GM18951 (cell line): ENCODE measurements around the gene CHIA.

Experiments
- POLR2A ChIP-seq: IDR thresholded peaks from 4 replicates; pipeline ENCODE4 v1.6.1; 2011; ENCODE audit warnings: mild to moderate bottlenecking; ENCODE audit not compliant: insufficient read length, insufficient read depth; ENCODE audit errors: extremely low read depth
- in situ Hi-C: fragments of 300-500 bp; cut with MboI; formaldehyde crosslinking; loops from one replicate; pipeline ENCODE4 v1.12.0; 2022; ENCODE audit warnings: low sequenced_read_pairs, mixed read lengths, inconsistent platforms; ENCODE audit not compliant: unreplicated experiment

Gene CHIA

DNA sequence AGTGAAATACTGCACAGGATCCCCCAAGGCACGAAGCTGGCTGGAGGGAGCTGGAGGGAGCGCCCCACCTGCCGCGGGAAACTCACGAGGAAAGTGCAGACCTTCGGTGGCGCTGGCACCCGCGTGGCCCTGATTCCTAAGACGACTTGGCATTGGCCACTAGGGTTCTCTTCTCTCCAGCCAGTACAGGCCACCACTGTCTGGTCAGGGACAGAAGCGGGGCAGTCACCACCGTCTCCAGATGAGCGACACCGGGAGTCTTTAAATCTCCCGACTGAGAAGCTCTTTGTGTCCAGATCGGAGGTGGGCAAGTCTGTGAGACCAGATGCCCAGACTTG, 19.2 kb upstream of the CHIA start:
- no peak for TF ChIP-seq POLR2A
- in situ Hi-C loops = no loop called here

DNA sequence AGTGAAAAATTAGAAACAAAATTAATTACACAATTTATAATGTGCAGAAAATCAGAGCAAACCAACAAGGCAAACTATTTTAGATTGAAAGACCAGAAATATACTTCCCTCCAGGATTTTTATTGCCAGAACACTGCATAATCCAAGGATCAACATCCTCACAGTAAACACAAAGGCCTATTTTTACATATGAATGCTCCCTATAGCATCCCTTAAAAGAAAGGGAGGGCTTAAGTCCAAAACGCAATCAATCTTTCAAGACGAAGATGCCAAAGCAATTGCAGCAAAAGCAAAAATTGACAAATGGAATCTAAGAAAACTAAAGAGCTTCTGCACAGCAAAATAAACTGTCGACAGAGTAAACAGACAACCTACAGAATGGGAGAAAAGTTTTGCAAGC, 18.6 kb upstream of the CHIA start:
- in situ Hi-C loops = no loop called here
- no peak for TF ChIP-seq POLR2A

DNA sequence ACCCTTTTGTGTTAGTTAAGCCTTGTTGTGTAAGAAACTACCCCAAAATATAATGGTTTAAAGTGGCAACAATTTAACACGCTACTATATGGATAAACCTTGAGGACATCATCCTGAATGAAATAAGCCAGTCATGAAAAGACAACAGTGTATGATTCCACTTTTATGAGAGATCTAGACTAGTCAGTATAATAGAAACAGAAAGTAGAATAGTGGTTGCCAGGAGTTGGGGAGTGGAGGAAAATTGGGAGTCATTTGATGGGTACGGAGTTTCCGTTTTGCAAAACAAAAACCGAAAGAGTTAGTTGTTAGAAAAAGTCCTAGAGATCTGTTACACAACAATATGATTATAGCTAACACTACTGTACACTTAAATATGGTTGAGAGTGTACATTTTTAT, 16.0 kb upstream of the CHIA start:
- in situ Hi-C loops = no loop called here
- no peak for TF ChIP-seq POLR2A

DNA sequence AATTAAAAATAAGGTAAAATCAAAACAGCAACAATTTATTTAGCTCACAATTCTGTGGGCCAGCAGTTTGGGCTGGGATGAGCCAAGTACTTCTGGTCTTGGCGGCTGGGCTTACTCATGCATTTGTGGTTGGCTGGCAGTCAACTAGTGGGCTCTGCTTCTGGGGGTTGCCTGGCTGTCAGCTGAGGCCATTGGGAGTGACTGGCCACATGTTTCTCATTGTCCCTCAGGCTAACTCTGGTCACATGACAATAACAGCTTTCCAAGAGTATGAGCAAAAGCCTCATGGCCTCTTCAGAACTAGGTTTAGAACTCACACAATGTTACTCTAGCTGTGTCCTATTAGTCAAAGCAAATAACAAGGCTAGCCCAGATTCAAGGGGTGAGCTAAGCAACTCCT, 15.6 kb upstream of the CHIA start:
- in situ Hi-C loops = no loop called here

DNA sequence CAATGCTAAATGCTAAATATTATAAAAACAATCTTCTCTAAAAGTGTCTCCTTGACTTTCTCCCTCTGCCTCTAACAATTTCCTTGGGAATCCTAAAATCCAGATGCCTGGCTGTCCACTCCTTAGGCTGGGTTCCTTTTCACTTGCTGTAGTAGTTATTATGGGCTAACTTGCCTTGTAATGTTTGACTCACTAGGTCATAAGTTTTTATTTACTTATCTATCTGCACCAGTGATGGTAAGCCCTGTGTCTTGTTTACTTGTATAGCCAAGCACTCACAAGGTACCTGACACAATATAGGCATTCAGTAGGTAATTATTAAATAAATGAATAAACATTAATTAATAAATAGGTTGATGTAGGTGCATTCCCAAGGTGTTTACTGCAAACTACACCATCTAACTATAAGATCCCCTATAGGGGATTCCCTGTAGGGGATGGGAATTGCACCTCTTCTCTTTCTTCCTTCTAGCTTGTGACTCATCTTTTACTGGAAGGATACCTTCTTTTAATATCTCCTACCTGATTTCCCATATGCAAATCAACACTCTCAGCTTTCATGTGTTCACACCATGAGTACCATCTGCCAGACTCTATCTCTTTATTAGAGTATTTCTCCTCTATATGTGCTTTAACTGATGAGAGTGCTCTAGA, 14.7 kb upstream of the CHIA start:
- in situ Hi-C loops = no loop called here
- no peak for TF ChIP-seq POLR2A

More for the DNA sequence above, 15.6 kb upstream of the CHIA start:
- TF ChIP-seq POLR2A = no peak

DNA sequence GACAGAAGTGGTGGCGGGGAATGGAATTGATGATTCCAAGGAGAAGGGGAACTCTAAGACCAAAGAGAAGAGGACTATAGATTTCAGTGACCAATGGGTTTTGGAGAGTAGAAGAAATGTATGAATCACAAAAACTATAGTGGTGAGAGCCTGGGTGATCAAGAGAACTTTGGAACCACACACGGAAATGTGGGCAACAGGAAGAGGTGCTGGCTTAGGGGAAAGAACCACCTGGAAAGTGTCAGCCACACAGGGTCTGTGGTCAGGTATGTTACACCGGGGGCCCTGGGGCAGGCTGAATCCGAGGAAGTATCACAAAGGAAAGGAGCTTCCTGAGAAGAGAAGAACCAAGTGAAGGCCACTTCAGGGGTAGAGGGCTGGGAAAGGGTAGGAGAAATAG, 11.5 kb upstream of the CHIA start:
- in situ Hi-C loops = no loop called here
- TF ChIP-seq POLR2A = no peak

DNA sequence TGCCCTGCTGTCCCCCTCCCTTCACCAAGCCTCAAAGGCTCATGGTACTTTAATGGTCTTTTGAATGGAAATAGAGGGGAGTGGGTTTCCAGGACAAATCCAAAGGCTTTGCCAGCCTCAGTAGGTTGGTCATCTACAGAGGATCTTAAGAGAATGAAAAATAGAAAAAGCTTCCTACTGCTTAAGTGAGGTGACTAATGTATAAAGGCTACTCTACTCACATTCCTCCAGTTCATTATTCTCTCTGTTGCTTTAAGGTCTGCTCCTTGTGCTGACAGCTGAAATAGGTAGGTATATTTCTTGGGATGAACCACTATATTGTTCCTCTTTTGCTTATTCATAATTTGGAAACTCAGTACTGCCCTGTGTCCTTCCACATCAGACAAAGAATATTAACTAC, 10.4 kb upstream of the CHIA start:
- in situ Hi-C loops = no loop called here
- no peak for TF ChIP-seq POLR2A

DNA sequence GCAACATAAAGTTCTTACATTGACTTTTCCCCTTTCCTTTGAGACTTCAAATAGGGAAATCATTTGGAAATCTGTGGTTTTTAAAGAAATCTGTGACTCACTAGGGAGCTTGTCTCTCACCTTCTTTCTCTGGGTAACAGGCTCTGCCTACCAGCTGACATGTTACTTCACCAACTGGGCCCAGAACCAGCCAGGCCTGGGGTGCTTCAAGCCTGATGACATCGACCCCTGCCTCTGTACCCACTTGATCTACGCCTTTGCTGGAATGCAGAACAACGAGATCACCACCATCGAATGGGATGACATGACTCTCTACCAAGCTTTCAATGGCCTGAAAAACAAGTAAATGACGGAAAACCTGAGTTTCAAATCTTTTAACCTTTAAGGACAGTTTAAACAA, 9.2 kb upstream of the CHIA start:
- TF ChIP-seq POLR2A = no peak
- in situ Hi-C loops = no loop called here

DNA sequence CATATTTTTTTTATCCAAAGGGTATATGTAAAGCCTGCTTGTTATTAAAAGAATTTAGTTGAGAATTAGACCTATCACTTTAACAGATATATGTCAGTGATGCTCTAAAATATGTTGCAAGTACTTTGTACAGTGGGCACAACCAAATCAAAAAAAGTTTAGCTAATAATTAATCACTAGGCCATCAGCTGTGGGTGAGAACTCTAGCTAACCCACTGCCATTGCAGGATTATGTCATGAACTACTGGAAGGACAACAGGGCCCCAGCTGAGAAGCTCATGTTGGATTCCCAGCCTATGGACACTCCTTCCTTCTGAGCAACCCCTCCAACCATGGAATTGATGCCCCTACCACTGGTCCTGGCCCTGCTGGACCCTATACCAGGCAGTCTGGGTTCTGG, 6.8 kb upstream of the CHIA start:
- no peak for TF ChIP-seq POLR2A
- in situ Hi-C loops = no loop called here

DNA sequence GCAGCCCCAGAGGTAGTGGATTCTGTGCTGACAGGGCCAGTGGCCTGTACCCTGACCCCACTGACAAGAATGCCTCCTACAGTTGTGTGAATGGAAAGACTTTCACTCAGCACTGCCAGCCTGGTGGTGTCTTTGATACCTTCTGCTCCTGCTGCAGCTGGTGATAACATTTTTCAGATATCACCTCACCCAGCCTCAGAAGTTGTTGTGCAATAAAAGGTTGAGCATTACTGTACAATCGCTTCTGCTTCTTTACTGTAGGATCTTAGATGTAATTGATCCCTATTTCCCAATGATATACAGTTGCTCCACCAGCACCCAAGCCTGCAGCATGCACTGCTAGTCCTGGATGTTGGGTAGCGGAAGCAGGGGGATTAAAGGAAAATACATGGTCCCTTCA, 4.8 kb upstream of the CHIA start:
- no peak for TF ChIP-seq POLR2A
- in situ Hi-C loops = no loop called here

DNA sequence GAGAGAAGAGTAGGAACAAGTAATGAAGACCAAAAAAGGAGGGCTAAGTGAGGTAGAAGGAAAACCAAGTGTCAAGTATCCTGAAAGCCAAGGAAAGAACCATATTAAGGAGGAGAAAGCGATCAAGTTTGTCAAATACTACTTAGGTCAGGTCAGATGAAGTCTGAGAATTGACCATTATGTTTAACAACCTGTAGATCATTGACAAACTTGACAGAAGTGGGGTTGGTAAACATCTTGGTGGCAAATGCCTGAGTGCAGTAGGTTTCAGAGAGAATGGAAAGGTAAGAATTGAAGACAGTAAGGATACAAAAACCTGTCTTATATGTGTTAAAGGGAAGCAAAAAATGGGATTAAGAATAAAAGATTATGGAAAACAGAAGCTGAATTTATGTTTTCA, 3.7 kb upstream of the CHIA start:
- in situ Hi-C loops = no loop called here
- no peak for TF ChIP-seq POLR2A

DNA sequence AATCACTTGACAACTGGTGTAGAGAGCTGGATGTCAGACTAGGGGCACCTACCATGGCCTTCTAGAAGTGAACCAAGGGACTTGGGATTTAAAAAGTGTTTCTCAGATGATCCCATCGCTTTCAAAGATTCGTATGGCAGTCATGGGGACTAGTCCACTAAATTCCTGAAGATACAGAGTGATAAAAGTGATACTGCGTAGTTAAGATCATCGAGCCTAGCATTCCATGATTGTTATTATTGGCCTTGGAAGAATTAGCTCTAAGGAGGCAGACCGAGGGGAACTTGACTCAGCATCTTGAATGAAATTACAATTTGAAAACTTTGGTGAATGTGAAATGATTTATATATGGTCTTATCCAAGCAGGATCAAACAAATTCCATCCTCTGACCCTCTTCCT, 1.3 kb upstream of the CHIA start:
- in situ Hi-C loops = no loop called here
- TF ChIP-seq POLR2A = no peak

DNA sequence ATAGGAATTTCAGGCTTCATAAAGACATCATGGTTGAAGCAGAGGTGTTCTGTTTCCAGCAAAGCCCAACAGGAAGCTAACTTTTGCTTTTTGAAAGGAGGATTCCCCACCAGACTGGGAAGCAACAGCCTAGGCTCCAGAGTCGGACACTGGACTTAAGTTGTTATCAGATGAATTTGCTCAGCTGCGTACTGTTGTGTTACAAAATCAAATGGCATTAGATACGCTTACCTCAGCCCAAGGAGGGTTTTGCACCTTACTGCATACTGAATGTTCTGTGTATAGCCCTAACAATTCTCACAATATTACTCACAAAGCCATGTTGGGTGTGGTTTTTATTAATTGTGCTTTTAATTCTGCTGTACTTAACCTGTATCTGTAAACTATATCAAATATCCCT, 547 bp upstream of the CHIA start:
- in situ Hi-C loops = no loop called here
- TF ChIP-seq POLR2A = no peak

DNA sequence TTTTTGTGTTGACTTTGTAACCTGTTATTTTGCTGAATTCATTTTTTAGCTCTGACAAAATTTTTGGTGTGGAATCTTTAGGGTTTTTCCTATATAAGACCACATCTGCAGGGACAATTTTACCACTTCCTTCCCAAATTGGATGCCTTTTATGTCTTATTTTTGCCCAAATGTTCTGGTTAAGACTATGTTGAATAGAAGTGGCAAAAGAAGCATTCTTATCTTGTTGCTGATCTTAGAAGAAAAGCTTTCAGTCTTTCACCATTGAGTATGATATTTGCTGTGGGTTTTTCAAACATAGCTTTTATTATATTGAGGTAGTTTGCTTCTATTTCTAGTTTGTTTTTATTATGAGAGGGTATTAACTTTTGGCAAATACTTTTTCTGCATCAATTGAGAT, 3.7 kb downstream of the CHIA start:
- in situ Hi-C loops = no loop called here
- no peak for TF ChIP-seq POLR2A

DNA sequence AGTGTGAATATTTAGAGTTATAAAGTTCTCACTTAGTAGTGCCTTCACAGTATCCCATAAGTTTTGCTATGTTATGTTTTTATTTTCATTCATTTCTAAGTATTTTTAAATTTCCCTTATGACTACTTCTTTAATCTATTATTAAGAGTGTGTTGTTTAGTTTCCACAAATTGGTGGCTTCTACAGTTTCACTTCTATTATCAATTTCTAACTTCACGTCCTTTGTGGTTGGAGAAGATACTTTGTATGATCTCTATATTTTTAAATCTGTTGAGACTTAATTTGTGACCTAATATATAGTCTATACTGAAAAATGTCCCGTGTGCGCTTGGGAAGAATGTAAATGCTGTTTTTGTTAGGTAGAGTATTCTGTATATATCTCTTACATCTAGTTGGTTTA, 11.7 kb downstream of the CHIA start:
- TF ChIP-seq POLR2A = no peak
- in situ Hi-C loops = no loop called here

DNA sequence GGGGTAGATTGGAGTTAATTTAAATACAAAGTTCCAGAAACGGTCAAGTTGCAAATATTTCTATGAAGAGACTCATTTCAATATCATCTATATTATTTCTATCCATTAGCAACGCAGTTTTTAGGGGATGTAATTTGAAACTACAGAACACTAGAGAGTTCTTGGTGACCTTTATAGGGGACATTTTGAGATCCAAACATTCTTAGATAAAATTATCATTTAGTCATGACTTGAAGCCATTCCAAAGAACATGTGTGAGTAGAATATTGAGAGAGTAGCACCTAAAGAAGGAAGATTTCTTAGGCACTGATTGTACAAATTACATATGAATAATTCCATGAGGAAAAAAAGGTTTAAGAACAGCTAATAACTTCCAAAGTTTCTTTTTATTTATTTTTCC, 19.0 kb downstream of the CHIA start:
- no peak for TF ChIP-seq POLR2A
- in situ Hi-C loops = no loop called here

DNA sequence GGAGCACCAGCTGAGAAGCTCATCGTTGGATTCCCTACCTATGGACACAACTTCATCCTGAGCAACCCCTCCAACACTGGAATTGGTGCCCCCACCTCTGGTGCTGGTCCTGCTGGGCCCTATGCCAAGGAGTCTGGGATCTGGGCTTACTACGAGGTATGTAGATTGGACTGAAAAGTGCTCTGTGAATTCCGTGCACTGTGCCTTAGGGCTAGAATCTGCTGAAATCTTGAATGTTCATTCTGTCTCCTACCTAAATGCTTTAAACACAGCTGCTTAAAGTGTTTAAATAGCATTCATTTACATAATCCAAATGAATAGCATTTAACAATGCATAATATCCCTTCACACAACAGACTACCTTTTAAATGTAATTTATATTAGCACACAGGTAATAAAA, 27.9 kb downstream of the CHIA start:
- no peak for TF ChIP-seq POLR2A

More for the DNA sequence above, 27.9 kb downstream of the CHIA start:
- in situ Hi-C loops = no loop called here
